LNCAP (cell line): ENCODE measurements around the gene ARHGEF33.

Source experiments
- TF ChIP-seq, protein P1 (sequence below): fragments of 450-650 bp; IDR thresholded peaks from 2 replicates; pipeline ENCODE4 v1.5.1; 2017; ENCODE audit warnings: mild to moderate bottlenecking

Gene ARHGEF33

GRCh38 chr2:38911191-38911590 is 21.5 kb downstream of the ARHGEF33 start:
- TF ChIP-seq, protein P1, sequence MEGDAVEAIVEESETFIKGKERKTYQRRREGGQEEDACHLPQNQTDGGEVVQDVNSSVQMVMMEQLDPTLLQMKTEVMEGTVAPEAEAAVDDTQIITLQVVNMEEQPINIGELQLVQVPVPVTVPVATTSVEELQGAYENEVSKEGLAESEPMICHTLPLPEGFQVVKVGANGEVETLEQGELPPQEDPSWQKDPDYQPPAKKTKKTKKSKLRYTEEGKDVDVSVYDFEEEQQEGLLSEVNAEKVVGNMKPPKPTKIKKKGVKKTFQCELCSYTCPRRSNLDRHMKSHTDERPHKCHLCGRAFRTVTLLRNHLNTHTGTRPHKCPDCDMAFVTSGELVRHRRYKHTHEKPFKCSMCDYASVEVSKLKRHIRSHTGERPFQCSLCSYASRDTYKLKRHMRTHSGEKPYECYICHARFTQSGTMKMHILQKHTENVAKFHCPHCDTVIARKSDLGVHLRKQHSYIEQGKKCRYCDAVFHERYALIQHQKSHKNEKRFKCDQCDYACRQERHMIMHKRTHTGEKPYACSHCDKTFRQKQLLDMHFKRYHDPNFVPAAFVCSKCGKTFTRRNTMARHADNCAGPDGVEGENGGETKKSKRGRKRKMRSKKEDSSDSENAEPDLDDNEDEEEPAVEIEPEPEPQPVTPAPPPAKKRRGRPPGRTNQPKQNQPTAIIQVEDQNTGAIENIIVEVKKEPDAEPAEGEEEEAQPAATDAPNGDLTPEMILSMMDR = no peak

DNA sequence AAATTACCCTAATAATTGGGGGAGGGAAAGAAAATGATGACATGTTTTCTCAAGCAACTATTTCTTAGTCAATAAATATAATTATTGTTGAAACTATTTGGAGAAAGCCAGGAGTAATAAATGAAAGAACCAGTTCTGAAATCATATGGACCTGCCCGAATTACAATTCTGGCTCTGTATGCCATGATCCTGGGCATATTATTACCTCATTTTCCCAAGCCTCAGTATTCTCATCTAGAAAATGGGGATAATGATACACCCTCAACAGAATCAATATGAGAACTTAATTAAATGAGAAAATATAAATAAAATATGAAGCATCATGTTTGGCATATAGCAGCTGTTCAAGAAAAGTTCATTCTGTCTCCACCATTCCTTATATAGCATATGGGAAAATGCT is 22.9 kb downstream of the ARHGEF33 start:
- TF ChIP-seq, protein P1 = no peak

DNA sequence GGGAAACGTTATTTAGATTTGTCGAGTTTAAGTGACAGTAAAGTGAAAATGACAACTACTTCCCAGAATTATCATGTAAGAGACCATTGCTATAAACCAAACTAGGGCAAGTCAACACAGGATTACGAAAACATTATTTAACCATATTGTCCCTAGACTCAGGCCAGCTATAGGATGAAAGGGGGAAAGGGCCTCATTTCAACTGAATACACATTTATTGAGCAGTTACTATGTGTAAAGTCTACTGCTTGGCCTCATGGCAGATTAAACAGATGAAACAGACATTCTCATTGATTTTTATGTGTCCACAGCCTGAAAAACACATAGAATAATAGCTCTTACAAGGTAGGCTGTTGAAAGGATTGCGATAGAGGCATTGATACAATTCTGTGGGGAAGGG is 32.7 kb downstream of the ARHGEF33 start:
- TF ChIP-seq, protein P1 = no peak

DNA sequence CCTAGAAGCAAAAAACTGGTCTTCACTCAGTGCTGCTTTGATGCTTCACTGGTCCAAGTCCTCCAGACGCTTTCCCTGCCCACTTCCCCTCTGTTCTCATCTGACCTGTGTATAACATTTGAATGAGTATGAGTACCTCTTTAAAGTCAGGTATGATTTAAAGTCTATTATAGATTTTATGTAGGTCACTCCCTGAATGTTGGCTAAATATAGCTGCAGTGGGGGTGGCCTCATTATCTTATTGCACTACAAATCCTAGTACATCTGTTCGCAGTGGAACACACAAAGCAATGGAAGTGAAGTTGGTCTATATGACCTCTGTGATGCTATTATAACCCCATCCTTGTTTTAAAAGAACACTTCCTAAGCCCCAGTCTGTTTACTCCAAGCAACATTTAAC is 33.2 kb downstream of the ARHGEF33 start:
- TF ChIP-seq, protein P1 = no peak

GRCh38 chr2:38925982-38926381 is 36.3 kb downstream of the ARHGEF33 start:
- TF ChIP-seq, protein P1 = no peak

GRCh38 chr2:38930600-38930999 is 40.9 kb downstream of the ARHGEF33 start:
- TF ChIP-seq, protein P1 = no peak

DNA sequence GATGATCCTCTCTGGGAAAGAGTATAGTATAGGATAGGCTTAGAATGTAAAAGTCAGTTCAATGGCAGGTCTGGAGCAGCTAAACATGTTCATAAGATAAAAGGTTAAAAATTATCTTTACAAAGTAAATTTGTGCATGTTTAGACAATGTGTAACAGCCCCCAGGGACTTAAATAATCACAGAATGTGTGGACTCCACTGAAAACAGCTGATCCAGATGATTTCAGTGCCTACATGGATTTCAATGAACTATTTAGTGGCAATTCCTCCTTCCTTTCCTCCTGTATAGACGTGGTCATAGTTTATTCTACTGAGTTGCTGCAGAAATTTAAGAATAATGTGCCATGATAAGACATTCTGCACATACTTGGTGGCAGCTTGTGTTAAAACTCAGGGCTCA is 42.9 kb downstream of the ARHGEF33 start:
- TF ChIP-seq, protein P1 = no peak

DNA sequence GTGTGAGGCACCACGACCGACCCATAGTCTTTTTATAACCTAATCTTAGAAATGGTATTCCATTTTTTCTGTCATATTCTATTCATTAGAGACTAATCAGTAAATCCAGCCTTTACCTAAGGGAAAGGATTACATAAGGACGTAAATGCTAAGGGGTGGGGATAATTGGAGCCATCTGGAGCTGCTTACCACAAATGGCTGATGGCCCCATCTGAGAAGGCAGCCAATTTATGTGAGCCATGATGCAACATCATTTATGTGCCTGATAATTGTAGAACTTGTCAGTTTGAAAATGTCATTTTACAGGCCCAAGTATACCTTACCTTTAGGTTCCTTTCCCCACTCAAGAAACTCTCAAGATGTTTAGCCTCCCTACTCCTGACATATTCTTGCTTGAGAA is 44.0 kb downstream of the ARHGEF33 start:
- TF ChIP-seq, protein P1 = no peak
